PC-9 (cell line): ENCODE measurements around the gene TAS2R20.
"Not testable (repeated sequence)": the region's sequence is repeated elsewhere in the genome, so short reads cannot be mapped to it uniquely, and the experiment has no call there.

Experiments
- EZH2 ChIP-seq: fragments of 200-600 bp; sonication (generic); IDR thresholded peaks from 2 replicates; pipeline ENCODE4 v1.8.0; 2017; ENCODE audit warnings: antibody characterized with exemption, low read depth
- TF ChIP-seq, protein P1 (sequence below): fragments of 200-600 bp; sonication (generic); conservative IDR thresholded peaks from 2 replicates; pipeline ENCODE4 v1.6.1; 2017; ENCODE audit warnings: mixed run types, antibody characterized with exemption, mild to moderate bottlenecking, moderate library complexity

DNA sequence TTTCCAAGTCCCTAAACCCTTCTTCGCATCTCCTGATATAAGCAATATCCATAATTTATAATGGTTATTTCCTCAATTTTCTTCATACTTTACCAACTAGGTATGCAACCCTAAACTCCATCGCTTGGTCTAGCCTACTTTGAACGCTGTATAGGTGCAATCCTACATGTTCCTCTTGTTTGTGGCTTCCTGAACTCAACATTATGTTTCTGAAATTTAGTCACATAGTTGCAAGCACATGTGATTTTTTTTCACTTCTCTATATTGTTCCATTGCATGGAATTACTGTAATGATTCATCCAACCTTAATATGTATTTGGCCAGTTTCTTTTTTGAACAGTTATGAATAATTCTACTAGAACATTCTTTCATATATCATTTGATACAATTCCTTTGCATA is 35.9 kb upstream of the TAS2R20 start:
- TF ChIP-seq EZH2, result not testable (repeated sequence)
- TF ChIP-seq, protein P1, sequence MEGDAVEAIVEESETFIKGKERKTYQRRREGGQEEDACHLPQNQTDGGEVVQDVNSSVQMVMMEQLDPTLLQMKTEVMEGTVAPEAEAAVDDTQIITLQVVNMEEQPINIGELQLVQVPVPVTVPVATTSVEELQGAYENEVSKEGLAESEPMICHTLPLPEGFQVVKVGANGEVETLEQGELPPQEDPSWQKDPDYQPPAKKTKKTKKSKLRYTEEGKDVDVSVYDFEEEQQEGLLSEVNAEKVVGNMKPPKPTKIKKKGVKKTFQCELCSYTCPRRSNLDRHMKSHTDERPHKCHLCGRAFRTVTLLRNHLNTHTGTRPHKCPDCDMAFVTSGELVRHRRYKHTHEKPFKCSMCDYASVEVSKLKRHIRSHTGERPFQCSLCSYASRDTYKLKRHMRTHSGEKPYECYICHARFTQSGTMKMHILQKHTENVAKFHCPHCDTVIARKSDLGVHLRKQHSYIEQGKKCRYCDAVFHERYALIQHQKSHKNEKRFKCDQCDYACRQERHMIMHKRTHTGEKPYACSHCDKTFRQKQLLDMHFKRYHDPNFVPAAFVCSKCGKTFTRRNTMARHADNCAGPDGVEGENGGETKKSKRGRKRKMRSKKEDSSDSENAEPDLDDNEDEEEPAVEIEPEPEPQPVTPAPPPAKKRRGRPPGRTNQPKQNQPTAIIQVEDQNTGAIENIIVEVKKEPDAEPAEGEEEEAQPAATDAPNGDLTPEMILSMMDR, result not testable (repeated sequence)
